ENCODE results near the gene CADM4. TPM values are rescaled to one million over a fixed set of nuclear protein-coding genes. Genes with fewer than 3 reads are reported as not detected.
A peak's percentile ranks its signal among the peaks of the same experiment; 100 is the strongest.

Gene CADM4
- total RNA-seq, 1 donor from 2014 or later: 6.9 TPM

DNA sequence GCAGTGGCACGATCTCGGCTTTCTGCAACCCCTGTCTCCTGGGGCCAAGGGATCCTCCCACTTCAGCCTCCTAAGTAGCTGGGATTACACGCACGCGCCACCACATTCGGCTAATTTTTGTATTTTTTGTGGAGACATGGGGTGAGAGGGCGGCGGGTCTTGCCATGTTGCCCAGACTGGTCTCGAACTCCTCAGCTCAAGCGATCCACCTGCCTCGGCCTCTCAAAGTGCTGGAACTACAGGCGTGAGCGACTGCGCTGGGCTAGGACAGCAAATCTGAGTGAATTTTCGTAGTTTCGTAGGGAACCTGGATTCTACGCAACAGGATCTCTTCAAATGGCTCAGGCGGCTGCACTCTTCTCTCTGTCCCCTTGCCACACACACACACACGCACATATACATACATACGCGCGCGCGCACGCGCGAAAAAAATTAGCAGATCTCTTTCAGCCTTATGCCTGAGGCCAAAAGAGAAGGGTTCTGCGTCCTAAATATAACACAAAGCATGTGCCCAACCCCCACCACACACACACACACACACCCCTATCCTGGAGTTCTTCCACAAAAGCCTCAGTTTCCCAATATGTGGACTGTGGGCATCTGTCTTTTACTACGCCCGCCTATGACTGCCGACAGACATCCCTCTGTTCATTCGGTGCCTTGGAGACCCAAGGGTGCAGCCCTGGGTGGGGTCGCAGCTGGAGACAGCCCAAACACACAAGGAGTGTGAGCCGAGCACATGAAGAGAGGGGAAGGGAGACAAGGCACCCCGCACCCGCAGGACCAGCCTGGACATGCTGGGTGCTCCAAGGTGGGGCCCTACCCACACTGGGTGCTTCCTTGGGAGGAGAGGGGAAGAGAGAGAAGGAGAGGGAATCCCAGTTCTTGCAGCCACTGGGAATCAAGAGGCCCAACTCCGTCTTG is 63.4 kb downstream of the CADM4 start:
- intact Hi-C loops (cut with micrococcal nuclease): no loop called here

DNA sequence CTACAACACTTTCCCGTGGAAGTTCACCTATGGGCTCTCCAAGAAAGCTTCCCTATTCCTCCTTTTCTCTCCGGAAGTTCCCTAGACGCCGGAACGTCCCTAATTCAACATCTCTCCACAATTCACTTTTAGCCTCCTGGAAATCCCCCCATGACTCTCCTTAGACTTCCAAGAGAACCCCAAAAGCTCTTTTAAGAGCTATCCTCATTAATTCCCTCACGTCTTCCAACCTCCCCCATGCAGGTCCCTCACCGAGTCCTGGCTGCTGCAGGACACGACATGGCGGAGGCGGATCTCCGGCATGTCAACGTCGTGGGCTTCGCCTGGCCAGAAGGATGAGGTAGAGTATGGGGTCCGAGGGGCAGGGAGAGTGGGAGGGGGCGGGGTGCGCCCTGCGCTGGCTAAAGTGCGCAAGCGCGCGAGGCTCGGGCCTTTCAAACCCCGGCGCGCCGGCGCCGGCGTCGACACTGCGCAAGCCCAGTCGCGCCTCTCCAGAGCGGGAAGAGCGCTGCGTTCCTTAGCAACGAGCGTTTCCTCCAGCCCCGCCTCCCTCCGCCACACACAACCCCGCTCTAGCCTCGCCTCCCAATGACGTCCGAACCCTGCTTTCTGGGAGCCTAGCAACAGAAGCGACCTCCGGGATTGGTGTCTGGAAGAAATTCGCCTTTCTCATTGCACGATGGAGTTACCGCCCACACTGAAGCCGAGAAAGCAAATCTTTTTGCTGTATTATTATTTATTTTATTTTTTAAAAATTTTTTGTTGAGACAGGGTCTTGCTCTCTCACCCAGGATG is 64.3 kb downstream of the CADM4 start, which contains the start of the genes PINLYP and XRCC1:
Gene PINLYP, plus strand, starts transcription at position 646 of the 795 bp plus-strand sequence. CDS start 1,391 bp downstream, outside the sequence.
Gene XRCC1, minus strand, starts transcription at position 372 of the 795 bp plus-strand sequence. Its CDS starts 69 bp downstream, at position 303.
- H3K36me3 ChIP-seq: peaks cover 11% of the 10 kb centered on the region
- intact Hi-C loops (cut with micrococcal nuclease): no loop called here
- DNase-seq: peak; percentile 97
- H3K4me3 ChIP-seq: peak within 1 kb of the TSS; percentile 83
- TF ChIP-seq, protein P1, sequence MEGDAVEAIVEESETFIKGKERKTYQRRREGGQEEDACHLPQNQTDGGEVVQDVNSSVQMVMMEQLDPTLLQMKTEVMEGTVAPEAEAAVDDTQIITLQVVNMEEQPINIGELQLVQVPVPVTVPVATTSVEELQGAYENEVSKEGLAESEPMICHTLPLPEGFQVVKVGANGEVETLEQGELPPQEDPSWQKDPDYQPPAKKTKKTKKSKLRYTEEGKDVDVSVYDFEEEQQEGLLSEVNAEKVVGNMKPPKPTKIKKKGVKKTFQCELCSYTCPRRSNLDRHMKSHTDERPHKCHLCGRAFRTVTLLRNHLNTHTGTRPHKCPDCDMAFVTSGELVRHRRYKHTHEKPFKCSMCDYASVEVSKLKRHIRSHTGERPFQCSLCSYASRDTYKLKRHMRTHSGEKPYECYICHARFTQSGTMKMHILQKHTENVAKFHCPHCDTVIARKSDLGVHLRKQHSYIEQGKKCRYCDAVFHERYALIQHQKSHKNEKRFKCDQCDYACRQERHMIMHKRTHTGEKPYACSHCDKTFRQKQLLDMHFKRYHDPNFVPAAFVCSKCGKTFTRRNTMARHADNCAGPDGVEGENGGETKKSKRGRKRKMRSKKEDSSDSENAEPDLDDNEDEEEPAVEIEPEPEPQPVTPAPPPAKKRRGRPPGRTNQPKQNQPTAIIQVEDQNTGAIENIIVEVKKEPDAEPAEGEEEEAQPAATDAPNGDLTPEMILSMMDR (IDR thresholded peaks at IDR 0.05; ENCODE audit: borderline replicate concordance): no peak
- no peaks in the 10 kb centered on the region for H3K27me3 ChIP-seq (ENCODE audit: low read depth)
- peaks cover 28% of the 10 kb centered on the region for H3K4me1 ChIP-seq
- H3K9me3 ChIP-seq (replicated peaks): no peaks in the 10 kb centered on the region
- H3K27ac ChIP-seq (replicated peaks): peak within 1 kb of the TSS; percentile 80

More for the DNA sequence above, 63.4 kb downstream of the CADM4 start:
- TF ChIP-seq, protein P1 (IDR thresholded peaks at IDR 0.05; ENCODE audit: borderline replicate concordance): no peak
- H3K4me3 ChIP-seq: peak overlapping the region; percentile 83
- DNase-seq: no peak
- H3K36me3 ChIP-seq: peaks cover 11% of the 10 kb centered on the region
- peak overlapping the region; percentile 56 for H3K27ac ChIP-seq (replicated peaks)
- H3K27me3 ChIP-seq (ENCODE audit: low read depth): no peaks in the 10 kb centered on the region
- peaks cover 34% of the 10 kb centered on the region for H3K4me1 ChIP-seq
- H3K9me3 ChIP-seq (replicated peaks): no peaks in the 10 kb centered on the region

DNA sequence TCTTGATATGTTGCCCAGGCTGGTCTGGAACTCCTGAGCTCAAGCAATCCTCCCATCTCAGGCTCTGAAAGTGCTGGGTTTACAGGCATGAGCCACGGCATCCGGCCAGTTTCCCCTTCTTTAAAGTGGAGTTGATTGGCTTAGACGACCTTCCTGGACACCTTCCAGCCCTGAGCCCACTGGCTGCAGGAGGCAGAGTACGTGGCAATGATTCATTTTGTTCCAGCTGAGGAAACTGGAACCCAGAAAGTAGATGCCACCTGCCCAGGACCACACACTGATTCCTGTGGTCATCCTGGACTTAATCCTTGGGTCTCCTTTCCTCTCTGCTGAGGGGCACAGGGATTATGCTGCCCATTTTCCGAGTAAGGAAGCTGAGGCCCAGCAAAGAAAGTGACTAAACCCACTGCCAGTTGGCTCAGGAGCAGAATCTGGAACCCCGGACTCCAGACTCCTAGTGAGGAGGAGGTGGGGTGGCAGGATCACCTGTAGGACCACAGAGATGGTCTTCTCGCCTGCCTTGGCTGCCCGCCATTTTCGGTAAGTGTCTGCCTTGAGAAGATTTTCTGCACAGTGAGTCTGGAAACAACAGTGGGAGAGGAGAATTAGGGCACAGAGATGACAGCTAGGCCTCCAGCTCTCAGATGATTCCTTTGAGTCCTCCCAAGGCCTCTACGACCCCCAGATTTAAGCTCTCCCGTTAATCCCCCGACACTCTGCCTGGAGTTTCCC is 65.1 kb downstream of the CADM4 start:
- Histone ChIP-seq H3K4me1 (peaks cover 24% of the 10 kb centered on the region), H3K27ac (replicated peaks) (peak overlapping the region; percentile 80), H3K27me3 (ENCODE audit: low read depth) (no peaks in the 10 kb centered on the region), H3K9me3 (replicated peaks) (no peaks in the 10 kb centered on the region), H3K4me3 (peak overlapping the region; percentile 83), H3K36me3 (peaks cover 11% of the 10 kb centered on the region)
- no peak for DNase-seq
- TF ChIP-seq, protein P1 (IDR thresholded peaks at IDR 0.05; ENCODE audit: borderline replicate concordance): no peak
- intact Hi-C loops (cut with micrococcal nuclease): no loop called here

Other genes starting within 250 kb of the CADM4 start
- gene TEX101, start 225.0 kb downstream of the CADM4 start, total RNA-seq: not detected
- gene LYPD3, start 174.2 kb downstream of the CADM4 start, total RNA-seq: 0.38 TPM
- gene PHLDB3, start 135.1 kb downstream of the CADM4 start, total RNA-seq: 4.5 TPM
- 14.6 TPM for gene ETHE1, start 112.6 kb downstream of the CADM4 start, total RNA-seq
- 1.1 TPM for gene ZNF575, start 106.7 kb downstream of the CADM4 start, total RNA-seq
- gene XRCC1, start 64.3 kb downstream of the CADM4 start, total RNA-seq: 12.8 TPM
- 1.0 TPM for gene PINLYP, start 64.0 kb downstream of the CADM4 start, total RNA-seq
- 26.1 TPM for gene IRGQ, start 43.7 kb downstream of the CADM4 start, total RNA-seq
- gene ZNF576, start 43.3 kb downstream of the CADM4 start, total RNA-seq: 11.3 TPM
- gene SRRM5, start 27.8 kb downstream of the CADM4 start, total RNA-seq: 0.30 TPM
- 32.3 TPM for gene ZNF428, start 20.2 kb downstream of the CADM4 start, total RNA-seq
- 3.5 TPM for gene PLAUR, start 30.3 kb upstream of the CADM4 start, total RNA-seq
- gene IRGC, start 76.2 kb upstream of the CADM4 start, total RNA-seq: not detected
- gene SMG9, start 115.1 kb upstream of the CADM4 start, total RNA-seq: 18.9 TPM
- 0.38 TPM for gene KCNN4, start 141.1 kb upstream of the CADM4 start, total RNA-seq
- gene LYPD5, start 162.6 kb upstream of the CADM4 start, total RNA-seq: 1.3 TPM
- gene ZNF283, start 187.5 kb upstream of the CADM4 start, total RNA-seq: 14.7 TPM
- 9.2 TPM for gene ZNF404, start 244.1 kb upstream of the CADM4 start, total RNA-seq

Measured in left ventricle myocardium inferior (tissue), 1 donor.